Forelimb muscle (tissue), 1 donor: Measurements from ENCODE around the gene KAT8. TPM values are rescaled to one million over a fixed set of nuclear protein-coding genes. Genes with fewer than 3 reads are reported as not detected.

Experiments used
- DNase-seq: peaks from one replicate; pipeline ENCODE4 v3.0.0-alpha.2; 2013; ENCODE audit warnings: low read depth
- polyA plus RNA-seq: library from polyadenylated mRNA; unstranded; fragments of 120-200 nt; gene quantifications from one replicate; pipeline ENCODE4 v1.2.1, GENCODE V29; 2013; ENCODE audit not compliant: insufficient read length

Gene KAT8
- polyA plus RNA-seq, 1 donor, result 54.9 TPM

- no peak for DNase-seq
These were observed 9.2 kb upstream of the KAT8 start, which contains the start of gene BCKDK for GRCh38 chr16:31108035-31108793. TSS of gene BCKDK (plus strand) at chr16:31108386. CDS start at chr16:31109224, 838 bp downstream.

GRCh38 chr16:31108794-31109558 lies 8.5 kb upstream of the KAT8 start:
- DNase-seq, result no peak

DNA sequence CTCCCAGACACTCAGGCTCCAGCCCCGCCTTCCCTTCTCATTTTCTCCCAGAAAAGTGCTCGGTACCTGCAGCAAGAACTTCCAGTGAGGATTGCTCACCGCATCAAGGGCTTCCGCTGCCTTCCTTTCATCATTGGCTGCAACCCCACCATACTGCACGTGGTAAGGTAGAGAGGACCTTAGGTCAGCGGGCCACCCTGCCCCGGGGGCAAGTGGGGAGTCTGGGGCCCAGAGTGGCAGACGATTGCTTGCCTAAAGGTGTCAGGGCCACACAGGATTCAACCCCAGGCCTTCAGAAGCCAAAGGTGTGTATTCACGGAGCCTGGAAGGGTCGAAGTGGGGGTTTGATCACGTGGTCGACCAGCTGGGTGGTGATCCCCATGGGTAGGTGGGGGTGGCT lies 7.8 kb upstream of the KAT8 start:
- DNase-seq, result no peak

GRCh38 chr16:31110106-31111034 lies 7.1 kb upstream of the KAT8 start:
- DNase-seq, result no peak

GRCh38 chr16:31111881-31112466 lies 5.5 kb upstream of the KAT8 start:
- DNase-seq, result no peak

DNA sequence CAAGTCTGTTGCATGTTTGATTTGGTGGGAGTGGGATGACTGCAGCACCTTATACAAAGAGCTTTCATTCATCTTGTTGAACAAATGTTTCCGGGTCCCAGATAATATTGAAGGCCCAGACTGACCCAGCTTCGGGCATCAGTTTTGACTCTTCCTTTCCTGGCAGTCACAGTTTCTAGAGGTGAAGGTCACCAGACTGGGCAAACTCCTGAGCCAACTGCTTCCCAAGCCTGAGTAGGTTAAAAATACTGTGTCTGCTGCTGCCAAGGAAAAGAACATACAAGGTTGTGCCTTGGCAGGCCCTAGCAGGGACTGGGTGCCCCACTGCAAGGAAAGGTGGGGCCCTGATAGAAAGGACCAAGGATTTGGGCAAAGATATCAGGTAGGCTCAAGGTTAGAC lies 4.8 kb upstream of the KAT8 start:
- no peak for DNase-seq

DNA sequence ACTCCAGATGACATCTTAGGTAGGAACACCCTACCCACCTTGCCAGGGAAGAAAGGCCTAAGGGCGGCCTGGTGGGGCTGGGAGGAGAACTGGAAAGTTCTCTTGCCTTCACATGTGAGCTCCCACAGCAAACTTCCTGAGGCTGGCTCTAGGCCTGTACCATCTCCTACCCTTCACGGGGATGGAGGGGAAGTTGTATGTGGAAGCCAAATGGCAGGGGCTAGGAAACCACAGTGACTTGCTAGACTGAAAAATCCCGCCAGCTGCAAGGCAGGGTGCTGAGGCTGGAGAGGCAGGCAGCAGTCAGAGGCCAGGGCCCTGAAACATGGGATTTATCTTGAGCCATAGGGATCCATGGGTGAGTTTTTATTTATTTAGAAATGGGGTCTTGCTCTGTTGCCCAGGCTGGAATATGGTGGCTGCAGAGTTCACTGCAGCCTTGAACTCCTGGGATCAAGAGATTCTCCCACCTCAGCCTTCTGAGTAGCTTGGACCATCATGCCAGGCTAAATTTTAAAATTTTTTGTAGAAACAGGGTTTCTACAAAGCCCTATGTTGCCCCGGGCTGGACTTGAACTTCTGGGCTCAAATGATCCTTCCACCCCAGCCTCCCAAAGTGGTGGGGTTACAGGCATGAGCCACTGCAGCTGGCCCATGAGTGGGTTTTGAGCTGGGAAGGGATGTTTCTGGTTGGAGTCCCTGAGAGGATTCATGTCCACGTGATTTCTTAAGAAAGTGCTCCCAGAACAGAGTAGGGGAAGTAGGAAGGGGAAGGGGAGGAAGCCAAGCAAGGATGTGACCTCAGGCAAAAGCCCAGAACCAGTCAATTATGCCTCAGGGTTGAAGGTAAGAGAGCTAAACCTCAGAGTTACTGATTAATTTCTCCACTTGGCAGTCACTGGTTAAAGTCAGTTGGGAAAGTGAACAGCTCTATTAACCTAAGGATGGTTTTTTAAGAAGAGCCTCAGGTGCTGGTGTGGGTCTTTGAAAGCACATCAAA lies 4.0 kb upstream of the KAT8 start:
- DNase-seq, result no peak

DNA sequence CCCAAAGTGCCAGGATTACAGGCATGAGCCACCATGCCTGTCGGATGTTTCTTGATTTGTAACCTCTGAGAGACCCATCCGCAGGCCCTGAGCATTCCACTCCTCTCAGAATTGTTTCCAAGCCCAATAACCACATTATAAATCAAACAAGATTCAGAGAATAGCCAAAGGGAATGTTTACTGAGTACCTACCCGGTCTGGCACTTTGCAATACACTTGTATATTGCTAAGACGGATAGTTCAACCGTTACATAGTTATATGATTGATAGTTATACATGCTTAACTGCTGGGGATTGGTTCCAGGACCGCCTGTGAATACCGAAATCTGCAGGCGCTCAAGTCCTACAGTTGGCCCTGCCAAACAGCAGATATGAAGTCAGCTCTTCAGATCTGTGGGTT lies 3.0 kb upstream of the KAT8 start:
- no peak for DNase-seq

GRCh38 chr16:31118223-31119155 lies 1.0 kb downstream of the KAT8 start:
- no peak for DNase-seq

DNA sequence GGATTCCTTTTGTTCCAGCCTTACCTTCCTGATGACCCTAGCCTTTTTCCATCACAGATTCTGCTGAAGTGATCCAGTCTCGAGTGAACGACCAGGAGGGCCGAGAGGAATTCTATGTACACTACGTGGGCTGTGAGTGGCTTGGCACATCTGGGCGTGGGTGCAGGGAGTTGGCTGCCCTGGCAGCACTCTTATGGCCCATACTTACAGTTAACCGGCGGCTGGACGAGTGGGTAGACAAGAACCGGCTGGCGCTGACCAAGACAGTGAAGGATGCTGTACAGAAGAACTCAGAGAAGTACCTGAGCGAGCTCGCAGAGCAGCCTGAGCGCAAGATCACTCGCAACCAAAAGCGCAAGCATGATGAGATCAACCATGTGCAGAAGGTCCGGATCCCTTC lies 2.7 kb downstream of the KAT8 start:
- no peak for DNase-seq

- DNase-seq, result no peak
These were observed 8.4 kb downstream of the KAT8 start for GRCh38 chr16:31125844-31126243.

DNA sequence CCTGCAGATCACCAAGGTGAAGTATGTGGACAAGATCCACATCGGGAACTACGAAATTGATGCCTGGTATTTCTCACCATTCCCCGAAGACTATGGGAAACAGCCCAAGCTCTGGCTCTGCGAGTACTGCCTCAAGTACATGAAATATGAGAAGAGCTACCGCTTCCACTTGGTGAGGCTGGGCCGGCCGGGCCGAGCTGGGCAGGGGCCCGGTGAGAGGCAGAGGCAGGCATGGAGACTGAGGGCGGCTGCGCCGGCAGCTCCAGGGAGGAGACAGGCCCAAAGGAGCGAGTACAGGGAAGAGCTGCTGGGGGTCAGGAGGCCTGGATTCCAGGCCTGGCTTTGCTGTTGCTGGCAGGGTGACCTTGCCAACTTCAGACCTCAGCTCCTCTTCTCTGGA lies 9.7 kb downstream of the KAT8 start:
- no peak for DNase-seq

- no peak for DNase-seq
These were observed 11.5 kb downstream of the KAT8 start for GRCh38 chr16:31128711-31129567.

DNA sequence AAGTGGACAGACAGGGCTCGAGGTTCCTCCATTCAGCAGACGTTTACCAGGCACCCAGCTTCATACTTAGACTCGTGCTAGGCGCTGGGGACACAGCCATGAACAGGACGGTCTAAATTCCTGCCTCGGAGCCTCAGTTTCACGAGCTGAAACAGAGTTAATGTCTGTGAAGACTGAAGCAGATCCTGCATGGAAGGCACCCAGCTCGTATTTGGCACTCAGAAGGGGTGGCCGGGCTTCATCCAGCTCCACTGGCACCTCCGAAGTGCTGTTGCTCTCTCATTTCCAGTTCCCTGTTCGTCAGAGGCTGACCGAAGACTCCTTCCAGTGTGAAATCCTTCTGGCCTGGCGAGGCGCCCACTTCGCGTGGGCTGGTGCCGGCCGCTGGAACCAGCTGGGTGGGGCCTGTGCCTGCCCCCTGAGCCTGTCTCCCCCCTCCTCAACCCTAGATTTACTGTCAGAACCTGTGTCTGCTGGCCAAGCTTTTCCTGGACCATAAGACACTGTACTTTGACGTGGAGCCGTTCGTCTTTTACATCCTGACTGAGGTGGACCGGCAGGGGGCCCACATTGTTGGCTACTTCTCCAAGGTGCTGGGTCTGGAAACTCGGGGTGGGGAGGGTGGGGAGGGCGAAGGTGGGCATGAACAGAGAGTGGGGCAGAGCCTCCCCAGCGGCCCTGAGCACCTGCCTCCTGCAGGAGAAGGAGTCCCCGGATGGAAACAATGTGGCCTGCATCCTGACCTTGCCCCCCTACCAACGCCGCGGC lies 12.3 kb downstream of the KAT8 start:
- no peak for DNase-seq

- no peak for DNase-seq
These were observed 12.9 kb downstream of the KAT8 start for GRCh38 chr16:31130336-31130891.

DNA sequence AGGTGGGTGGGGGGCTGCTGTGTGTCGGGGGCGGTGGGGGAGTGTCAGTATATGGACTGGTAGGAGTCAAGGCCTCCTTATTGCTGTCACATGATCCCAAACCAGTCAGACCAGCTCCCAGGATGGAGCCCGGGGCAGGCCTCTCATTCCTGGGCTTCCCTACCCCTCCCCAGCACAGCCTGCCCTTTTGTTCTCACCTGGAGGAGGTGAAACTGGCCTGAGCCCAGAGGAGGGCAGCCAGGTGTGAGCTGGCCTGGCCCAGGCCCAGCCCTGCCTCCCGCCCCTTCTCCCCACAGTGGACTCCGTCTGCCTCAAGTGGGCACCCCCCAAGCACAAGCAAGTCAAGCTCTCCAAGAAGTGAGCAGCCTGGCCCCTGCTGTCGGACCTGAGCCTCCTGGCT lies 13.4 kb downstream of the KAT8 start:
- no peak for DNase-seq

GRCh38 chr16:31131416-31131815 lies 14.0 kb downstream of the KAT8 start:
- no peak for DNase-seq
